HG03342 (cell line): ENCODE measurements around the gene PSME3IP1.
A peak's percentile ranks its signal among the peaks of the same experiment; 100 is the strongest.
"Not testable (repeated sequence)": the region's sequence is repeated elsewhere in the genome, so short reads cannot be mapped to it uniquely, and the experiment has no call there.

Experiments used
- ATAC-seq: cut with Tn5 transposase; IDR thresholded peaks from one replicate; pipeline ENCODE4 v1.9.1; 2021; ENCODE audit warnings: mild to moderate bottlenecking, moderate library complexity; ENCODE audit not compliant: unreplicated experiment

The PSME3IP1 gene, protein sequence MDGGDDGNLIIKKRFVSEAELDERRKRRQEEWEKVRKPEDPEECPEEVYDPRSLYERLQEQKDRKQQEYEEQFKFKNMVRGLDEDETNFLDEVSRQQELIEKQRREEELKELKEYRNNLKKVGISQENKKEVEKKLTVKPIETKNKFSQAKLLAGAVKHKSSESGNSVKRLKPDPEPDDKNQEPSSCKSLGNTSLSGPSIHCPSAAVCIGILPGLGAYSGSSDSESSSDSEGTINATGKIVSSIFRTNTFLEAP

DNA sequence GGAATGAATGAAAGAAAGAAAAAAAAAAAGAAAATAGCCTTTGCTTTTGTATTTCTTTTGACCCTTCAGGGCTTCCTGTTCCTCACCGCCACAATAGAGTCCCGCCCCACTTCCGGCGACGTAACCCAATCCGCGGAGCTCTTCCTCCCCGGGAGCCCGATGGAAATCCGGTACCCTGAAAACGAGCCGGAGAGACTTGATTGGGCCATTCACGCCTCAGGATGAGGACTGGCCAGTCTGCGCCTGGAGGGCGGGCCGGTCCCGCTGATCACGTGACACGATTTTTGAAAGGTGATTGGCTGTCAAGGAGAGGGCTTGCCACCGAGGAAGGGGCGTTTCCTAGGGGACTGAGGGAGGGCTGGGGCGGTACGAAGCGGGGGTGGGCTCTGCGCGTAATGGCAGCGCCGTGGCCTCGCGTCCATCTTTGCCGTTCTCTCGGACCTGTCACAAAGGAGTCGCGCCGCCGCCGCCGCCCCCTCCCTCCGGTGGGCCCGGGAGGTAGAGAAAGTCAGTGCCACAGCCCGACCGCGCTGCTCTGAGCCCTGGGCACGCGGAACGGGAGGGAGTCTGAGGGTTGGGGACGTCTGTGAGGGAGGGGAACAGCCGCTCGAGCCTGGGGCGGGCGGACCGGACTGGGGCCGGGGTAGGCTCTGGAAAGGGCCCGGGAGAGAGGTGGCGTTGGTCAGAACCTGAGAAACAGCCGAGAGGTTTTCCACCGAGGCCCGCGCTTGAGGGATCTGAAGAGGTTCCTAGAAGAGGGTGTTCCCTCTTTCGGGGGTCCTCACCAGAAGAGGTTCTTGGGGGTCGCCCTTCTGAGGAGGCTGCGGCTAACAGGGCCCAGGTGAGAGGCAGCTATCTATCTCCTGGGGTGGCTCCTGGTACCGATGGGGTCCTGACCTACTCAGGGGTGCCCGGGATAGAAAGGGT, at the start of gene PSME3IP1, which contains the start of gene RSPRY1:
Gene PSME3IP1, minus strand, starts transcription at position 95 of the 927 bp plus-strand sequence. CDS start 12,185 bp downstream, outside the sequence.
Gene RSPRY1, plus strand, starts transcription at position 385 of the 927 bp plus-strand sequence. CDS start 18,330 bp downstream, outside the sequence.
- ATAC-seq: peak; percentile 86

DNA sequence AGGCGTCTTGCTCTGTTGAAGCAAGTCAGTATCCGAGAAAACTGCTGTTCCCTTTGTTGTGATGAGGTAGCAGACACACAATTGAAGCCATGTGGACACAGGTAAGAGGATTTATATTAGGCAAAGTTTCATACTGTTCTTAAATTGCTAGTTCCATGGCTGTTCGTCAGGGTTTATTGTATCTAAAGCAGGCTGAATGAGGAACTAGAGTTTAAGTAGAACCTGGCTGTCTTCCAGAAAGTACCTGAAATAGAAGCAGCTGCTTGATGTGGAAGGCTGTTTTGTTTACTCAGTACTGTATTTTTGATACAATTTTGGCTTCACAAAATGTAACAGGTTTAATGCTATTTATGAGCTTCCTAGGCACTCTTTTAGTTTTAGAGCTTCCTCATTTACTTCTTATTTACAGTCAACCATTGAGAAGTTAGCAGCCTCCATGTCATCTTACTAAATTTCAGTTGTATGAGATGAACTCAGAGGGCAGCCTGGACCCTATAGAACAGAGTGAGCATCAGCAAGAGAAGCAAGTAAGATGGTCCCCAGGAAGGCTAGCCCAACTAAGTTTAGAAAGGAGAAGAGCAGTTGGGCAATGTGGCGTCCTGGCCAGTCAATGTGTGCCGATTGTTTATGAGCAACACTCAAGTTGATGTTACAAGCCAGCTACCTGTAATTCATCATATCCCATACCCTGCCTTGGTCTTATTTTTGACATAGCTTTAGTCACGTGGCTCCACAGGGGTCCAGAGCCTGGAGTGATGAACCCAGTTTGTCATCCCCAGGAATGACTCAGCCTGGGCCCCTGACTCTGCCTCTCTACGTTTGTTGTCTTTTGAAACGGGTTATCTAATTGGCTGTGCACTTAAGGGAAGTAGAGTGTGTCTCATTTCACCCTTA, 49.5 kb upstream of the PSME3IP1 start:
- no peak for ATAC-seq

DNA sequence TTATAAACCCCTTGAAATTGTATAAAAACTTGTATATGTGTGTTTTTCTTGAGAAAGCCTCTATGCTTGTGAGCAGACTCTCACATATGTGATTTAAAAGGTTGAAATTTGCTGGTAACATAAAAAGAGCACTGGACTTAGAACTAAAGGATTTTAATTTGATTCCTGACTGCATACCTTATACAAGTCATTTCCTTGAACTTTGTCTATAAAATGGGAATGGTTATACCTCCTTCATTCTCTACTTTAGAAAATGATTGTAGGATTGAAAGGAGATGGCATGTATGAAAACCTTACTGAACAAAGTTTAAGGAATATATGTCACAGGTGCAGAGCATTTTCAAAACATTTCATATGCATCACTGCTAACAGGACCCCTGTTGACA, 48.9 kb upstream of the PSME3IP1 start:
- ATAC-seq: no peak

DNA sequence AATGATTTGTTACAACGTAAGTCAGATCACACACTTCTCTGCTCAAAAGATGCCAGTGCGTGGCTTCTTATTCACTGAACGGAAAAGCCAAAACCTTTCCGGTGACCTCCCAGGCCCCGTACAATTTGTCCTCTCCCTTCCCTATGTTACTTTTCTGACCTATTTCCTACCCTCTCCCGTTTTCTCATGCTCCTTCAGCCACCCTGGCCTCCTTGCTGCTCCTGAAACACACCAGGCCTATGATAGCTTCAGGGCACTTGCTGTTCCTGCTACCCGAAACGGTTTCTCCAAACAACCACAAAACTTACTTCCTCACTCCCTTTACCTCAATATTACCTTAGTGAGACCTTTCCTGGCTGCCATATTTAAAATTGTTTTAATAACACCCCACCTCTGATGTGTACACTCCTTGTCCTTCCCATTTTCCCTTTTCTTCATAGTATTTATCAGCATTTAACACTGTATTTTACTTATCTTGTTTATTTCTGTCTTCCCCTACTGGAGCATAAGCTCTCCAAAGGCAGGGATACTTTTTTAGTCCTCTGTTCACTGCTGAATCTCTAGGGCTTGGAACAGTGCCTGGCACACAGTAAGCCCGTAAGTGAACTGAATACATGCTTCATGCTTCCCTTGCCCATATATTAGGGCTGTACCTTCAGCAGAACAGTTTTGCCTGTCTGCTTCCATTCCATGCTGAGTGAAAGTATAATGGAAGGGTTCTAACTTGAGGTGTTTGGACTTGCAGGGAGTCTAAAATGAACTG, 48.3 kb upstream of the PSME3IP1 start:
- no peak for ATAC-seq

DNA sequence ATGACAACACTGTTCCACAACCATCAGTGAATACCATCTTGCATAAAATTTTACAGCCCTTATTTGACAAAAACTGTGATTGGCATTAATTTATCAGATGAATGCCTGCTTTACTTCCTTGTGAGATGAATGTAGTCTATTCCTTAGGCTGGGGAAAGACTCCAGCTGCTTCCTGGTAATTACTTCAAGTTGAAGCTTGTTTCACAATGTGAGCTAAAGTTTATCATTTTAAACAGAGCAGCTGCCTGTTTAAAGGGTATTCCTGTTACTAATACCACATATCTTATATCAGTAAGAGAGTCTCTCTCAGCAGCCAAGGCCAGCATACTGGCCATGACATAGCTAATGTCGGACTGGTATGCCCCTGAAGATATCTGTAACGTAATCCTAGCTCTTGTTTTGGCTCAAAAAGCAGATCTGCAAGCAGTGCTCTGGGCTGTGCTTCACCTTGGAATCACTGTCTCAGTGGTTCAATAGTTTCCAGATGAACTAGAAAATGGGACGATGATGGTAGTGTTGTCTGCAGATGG, 46.0 kb upstream of the PSME3IP1 start:
- ATAC-seq: no peak

DNA sequence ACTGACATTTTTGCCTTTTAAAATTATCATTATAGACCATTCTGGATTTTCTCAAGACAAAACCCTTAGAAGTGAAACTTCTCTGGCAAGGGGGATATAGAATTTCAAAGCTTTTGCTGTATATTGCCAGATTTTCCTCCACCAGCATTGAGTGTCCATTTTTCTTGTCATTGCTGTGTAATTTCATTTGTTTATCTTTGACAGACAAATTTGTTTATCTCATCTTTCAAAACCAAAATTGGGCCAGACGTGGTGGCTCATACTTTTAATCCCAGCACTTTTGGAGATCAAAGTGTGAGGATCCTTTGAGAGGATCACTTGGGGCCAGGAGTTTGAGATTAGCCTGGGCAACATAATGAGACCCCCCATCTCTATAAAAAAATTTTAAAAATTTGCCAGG, 43.2 kb upstream of the PSME3IP1 start:
- ATAC-seq: no peak

DNA sequence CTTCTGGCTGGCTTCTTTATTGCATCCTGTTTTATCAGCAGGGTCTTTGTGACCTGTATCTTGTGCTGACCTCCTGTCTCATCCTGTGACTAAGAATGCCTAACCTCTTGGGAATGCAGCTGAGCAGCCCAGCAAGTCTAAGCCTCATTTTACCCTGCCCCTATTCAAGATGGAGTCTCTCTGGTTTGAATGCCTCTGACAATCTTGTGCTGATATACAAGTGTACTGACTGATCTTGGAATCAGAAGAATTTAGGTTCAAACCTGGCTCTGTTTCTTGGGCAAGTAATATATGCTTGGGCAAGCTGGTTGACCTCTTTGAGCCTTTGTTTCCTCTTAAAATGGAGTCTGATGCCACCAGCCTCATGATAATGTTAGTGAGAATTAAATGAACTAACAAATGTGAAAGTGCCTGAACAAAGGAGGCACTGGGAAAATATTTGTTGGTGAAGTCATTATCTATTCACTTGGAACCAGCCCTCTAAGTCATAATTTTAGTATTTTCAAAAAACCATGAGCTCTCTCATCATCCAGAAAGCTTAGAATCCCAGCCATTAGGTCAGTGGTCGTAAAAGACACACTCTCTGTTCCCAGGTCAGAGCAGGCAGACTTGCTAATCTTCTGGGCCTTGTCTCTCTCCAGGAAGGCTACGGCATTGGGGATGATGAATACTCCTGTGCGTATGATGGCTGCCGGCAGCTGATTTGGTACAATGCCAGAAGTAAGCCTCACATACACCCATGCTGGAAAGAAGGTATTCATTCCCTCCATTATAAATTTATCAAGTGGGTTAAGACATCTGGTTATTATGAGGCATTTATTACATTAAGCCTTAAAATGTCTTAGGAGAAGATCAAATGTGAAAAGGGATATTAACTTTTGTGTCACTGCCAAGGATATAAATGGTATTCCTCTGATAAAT, 41.1 kb upstream of the PSME3IP1 start:
- ATAC-seq: no peak

DNA sequence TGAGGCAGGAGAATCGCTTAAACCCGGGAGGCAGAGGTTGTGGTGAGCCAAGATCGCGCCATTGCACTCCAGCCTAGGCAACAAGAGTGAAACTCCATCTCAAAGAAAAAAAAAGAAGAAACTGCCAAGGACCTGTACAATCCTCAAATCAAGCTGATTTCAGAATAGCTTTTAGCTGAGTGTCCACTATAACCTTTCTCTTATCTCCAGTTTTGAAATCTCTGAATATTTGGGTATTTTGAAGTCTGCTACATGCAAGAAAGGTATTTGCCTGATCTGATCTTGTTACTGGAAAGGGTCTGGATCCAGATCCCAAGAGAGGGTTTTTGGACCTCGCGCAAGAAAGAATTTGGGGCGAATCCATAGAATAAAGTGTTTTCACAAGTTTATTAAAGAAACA, 40.1 kb upstream of the PSME3IP1 start:
- ATAC-seq: no peak

DNA sequence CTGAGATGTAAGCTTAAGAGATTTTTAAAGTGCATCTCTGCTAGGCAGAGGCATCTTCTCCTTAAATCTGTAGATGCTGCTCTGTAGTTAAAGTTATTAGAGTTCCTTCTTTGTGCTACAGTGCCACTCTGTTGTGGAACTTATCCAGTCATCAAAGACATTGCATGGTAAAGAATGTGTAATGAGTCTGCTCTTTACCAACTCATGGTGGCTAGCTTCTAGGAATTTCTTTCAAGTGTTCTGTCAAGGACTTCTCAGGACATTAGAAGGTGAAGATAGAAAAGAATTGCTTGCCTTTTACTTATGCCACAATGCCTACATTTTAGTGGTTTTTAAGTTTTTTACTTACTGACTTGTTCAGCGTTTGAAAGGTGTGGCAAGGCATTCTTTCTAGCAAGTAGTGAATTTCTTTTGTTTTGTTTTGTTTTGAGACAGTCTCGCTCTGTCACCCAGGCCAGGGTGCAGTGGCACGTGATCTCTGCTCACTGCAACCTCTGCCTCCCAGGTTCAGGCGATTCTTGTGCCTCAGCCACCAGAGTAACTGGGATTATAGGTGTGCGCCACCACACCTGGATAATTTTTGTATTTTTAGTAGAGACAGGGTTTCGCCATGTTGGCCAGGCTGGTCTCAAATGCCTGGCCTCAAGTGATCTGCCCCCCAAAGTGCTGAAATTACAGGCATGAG, 39.0 kb upstream of the PSME3IP1 start:
- ATAC-seq: no peak

DNA sequence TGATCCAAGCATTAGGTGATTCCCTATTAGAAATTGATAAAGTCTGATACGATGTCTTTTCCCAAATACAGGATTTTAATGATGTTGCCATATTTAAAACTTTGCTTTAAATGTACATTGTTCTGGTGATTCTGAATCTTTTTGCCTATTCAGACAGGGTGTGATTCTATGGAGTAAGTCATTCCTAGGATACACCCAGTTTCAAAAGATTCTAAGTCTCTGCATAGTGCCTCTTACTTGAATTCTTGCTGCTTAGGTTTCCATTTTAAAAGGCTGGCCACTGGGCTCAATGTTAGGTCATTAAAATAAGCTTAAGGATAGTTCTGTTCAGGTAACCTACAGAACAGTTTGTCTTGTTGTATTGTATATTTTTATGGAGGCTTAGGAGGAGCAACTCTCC, 37.2 kb upstream of the PSME3IP1 start:
- no peak for ATAC-seq

DNA sequence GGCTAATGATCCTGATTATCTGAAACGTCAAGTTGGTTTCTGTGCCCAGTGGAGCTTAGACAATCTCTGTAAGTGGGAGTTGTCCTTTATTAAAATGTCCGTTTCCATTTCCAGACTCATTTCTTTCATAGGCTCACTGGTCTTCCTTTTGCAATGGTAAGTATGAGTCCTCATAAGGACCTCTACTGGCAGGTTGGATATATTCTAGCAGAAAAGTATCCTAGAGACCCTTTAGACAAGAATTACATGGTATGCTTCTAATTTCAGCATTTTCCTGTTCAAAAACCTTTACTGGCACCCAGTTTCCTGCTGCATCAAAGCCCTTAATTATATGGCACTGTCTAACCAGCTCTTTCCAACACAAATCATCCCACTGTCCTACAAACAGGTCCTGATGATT, 31.1 kb upstream of the PSME3IP1 start:
- ATAC-seq: no peak

DNA sequence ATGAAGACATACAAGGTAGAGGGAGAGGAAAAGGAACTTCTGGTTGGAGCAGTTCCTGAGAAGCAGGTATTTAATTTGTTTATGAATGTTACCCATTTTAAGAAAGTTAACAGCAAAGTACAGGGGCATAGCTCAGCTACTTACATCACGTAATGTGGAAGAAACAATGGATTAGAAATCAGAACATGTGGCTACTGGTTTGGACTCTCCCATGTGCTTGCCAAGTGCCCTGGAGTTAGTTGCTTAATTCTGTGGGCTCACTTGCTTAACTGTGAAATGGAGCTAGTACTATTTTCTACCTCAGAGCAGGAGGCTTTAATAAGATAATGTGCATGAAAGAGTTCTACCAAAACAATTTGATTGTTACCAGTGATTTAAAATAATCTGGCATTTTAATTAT, 27.6 kb upstream of the PSME3IP1 start:
- no peak for ATAC-seq

DNA sequence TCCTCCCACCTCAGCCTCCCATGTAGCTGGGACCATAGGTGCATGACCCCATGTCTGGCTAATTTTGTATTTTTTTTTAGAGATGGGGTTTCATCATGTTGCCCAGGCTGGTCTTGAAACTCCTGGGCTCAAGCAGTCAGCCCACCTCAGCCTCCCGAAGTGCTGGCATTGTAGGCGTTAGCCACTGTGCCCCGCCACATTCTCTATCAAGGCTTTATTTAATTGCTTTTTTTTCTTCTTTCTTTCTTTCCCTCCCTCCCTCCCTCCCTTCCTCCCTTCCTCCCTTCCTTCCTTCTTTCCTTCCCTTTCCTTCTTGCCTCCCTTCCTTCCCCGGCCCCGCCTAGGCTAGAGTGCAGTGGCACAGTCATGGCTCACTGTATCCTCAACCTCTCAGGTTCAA, 23.9 kb upstream of the PSME3IP1 start:
- ATAC-seq: no peak

DNA sequence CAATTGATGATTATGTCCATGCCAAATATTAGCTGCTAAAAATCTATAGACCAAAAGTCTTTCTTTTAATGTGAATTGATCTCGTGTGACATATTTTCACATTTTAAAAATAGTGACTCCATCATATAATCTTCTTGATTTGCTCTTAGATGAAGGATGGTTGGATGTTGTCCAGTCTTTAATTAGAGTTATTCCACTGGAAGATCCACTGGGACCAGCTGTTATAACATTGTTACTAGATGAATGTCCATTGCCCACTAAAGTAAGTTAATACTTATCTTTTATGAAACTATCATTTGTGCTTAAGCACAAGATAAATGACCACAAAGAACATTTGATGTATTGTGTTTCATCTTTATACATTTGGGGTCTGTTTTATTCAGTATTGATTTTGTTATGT, 23.1 kb upstream of the PSME3IP1 start:
- ATAC-seq: no peak

DNA sequence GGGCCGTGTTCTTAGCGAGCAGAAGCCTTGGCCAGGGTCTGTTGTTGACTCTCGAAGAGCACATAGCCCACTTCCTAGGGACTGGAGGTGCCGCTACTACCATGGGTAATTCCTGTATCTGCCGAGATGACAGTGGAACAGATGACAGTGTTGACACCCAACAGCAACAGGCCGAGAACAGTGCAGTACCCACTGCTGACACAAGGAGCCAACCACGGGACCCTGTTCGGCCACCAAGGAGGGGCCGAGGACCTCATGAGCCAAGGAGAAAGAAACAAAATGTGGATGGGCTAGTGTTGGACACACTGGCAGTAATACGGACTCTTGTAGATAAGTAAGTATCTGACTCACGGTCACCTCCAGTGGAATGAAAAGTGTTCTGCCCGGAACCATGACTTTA, 18.8 kb upstream of the PSME3IP1 start:
- ATAC-seq: no peak

DNA sequence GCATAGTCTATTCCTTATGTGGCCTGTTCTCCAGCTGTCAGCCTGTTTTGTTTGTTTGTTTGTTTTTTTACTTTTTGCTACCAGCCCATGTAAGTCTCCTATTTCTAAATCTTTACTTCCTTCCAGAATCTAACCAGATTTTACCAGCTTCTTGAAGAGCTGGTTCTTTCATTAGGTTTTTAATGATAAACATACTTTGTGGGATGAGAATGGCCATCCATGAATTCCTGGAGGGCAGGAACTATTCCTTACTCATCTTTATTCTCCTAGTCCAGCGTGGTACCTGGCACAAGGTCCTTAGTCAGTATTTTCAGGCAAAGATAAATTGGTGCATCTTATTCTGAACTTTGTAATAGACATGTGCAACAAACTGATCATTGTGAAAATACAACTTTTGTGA, 17.6 kb upstream of the PSME3IP1 start:
- no peak for ATAC-seq

DNA sequence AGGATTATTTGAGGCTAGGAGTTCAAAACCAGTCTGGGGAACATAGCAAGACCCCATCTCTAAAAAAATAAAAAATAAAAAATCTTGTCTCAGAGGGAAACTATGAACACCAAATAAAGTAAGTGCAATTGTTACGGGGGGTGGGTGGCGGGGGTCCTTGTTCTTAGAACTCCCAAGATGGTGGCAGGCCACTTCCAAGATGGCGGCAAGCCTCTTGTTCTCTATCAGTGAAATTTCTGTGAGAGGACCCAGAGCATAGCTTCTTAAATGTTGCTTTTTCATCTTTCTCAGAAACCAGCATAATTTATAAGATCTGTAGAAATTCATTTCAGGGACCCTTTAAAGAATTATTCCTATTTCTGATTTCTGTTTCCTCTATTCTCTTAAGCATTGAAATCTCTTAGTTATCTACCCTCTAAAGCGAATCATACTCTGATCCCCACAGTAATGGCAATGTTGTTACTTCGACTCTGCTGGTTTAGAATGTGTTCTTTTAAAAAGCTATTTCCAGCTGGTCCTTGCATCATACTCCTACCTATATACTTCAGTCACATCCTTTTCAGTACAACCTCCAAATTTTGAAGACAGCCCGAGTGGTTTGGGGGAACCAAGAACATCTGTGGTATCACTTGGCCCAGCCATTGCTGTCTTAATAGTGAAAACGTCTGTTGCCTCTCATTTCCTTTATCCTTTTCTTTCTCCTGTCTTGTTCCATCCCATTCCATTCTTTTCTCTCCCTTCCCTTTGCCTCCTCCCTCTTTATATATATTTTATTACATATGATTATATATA, 16.5 kb upstream of the PSME3IP1 start:
- ATAC-seq: no peak

DNA sequence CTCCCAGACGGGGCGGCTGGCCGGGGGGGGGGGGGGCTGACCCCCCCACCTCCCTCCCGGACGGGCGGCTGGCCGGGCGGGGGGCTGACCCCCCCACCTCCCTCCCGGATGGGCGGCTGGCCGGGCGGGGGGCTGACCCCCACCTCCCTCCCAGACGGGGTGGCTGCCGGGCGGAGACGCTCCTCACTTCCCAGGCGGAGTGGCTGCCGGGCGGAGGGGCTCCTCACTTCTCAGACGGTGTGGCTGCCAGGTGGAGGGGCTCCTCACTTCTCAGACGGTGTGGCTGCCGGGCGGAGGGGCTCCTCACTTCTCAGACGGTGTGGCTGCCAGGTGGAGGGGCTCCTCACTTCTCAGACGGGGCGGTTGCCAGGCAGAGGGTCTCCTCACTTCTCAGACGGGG, 15.1 kb upstream of the PSME3IP1 start:
- ATAC-seq: not testable (repeated sequence)
